GM19438 (cell line): ENCODE data around the gene U2AF2.

Experiments used
- ATAC-seq: cut with Tn5 transposase; IDR thresholded peaks from one replicate; pipeline ENCODE4 v1.9.1; 2021; ENCODE audit warnings: low read depth; ENCODE audit not compliant: unreplicated experiment

Gene U2AF2

DNA sequence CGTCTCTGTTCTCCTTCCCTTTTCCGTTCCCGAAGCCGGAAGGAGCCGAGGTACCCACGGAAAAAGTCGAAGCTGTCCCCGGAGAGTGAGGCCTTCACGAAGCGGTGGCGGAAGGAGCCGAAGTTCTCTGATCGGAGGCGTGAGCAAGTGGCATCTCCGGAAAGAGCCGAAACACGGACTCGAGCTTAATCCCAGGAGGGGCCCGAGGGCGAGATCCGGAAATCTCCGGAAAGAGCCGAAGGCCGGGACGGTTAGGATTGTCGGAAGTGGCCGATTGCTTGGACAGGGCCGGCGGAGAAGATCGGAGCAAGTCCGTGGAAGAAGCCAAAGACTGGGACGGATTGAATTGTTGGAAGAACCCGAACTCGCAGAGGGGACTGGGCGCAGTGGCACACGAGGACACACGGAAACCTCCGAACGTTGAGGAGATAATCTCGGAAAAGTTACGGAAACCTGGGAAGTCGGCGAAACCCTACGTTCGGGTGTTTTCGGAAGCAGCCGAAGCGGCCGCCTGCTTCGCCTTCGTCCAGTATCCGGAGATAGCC lies 440 bp upstream of the U2AF2 start:
- peak; percentile 51 for ATAC-seq

- ATAC-seq = no peak
Observed at GRCh38 chr19:55655648-55656040, 809 bp downstream of the U2AF2 start.

DNA sequence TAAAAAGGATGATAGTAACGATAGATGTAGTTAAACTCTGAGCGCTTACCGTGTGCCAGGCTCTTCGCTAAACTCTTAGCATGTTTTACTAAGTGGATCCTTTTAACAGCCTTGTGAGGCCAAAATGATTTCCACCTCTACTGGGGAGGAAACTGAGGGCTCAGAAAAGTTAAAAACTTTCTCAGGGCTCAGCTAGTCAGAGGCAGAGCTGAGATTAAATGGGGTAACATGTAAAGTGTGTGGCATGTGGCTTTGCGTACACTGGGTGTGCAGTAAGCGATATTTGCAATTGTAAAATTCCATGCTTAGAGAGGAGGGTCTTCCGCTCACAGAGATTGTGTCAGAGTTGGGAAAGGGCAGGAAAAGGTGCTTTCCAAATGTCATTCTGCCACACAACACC lies 1.7 kb downstream of the U2AF2 start:
- no peak for ATAC-seq

GRCh38 chr19:55656988-55657747 lies 2.3 kb downstream of the U2AF2 start:
- ATAC-seq = no peak

DNA sequence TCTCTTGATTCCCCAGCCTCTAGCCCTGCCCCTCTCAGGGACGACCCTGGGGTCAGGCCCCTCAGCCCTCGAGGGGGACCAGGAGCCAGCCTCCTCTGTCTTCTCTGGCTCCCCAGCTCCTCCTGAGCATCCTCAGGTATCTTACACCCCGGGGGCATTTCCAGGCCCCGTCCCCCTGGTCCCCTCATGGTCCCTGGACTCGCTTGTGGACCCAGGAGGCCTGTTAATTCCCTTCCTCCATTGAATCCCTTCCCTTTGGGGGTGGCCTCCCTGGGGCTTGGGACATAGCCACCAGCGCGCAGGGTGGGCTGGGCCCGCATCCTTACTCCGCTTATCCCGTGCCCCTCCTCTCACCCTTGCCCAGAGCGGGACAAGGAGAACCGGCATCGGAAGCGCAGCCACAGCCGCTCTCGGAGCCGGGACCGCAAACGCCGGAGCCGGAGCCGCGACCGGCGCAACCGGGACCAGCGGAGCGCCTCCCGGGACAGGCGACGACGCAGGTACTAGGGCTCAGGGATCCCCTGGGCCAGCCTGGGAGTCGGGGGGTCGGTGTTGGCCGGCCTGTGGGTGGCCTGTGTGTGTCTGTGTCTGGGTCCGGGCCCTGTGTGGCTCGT lies 4.1 kb downstream of the U2AF2 start:
- ATAC-seq = no peak

DNA sequence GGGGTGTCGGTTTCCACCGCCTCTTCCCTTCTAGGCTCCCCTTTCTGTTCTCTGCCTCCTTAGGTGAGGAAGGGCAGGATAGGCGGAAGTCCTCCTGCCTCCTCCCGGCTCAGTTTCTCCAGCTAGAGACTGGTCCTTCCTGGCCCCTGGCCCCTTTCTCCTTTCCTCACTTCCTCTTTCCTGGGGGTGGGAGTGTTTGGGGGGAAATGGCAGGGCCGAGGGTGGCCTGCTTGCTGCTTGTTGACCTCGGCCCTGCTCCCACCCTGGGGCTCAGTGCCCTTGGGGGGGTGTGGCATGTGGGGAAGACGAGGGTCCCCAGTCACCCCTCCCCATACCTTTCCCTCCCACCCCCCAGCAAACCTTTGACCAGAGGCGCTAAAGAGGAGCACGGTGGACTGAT lies 5.0 kb downstream of the U2AF2 start:
- no peak for ATAC-seq

DNA sequence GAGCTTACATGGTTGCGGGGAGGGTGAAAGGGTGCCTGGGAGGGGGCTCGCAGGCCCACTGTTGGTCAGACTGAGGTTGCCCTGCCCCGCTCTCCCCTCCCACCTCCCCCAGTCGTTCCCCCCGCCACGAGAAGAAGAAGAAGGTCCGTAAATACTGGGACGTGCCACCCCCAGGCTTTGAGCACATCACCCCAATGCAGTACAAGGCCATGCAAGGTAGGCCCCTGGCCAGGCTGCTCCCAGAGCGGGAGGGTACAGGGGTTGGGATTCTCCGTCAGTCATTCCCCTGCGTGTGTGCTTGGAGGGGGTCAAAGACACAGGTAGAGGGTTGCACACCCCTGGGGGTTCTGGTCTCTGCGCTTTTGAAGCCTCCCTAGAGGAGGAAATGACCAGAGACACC lies 5.6 kb downstream of the U2AF2 start:
- ATAC-seq = no peak

DNA sequence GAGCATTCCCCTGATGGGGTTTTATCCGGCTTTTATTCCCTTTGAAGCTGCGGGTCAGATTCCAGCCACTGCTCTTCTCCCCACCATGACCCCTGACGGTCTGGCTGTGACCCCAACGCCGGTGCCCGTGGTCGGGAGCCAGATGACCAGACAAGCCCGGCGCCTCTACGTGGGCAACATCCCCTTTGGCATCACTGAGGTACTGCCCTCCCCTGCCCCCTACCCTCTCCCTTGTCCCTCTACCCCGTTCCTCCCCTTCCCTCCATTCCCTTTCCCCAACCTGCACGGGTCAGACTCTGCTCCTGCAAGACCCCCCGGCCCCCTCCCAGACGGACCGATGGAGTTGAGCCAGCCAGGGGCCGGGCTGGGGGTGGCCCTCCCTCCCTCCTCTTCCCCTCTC lies 6.2 kb downstream of the U2AF2 start:
- no peak for ATAC-seq

- no peak for ATAC-seq
Observed at GRCh38 chr19:55661826-55662225, 7.0 kb downstream of the U2AF2 start.

- no peak for ATAC-seq
Observed at GRCh38 chr19:55663846-55664536, 9.2 kb downstream of the U2AF2 start.

DNA sequence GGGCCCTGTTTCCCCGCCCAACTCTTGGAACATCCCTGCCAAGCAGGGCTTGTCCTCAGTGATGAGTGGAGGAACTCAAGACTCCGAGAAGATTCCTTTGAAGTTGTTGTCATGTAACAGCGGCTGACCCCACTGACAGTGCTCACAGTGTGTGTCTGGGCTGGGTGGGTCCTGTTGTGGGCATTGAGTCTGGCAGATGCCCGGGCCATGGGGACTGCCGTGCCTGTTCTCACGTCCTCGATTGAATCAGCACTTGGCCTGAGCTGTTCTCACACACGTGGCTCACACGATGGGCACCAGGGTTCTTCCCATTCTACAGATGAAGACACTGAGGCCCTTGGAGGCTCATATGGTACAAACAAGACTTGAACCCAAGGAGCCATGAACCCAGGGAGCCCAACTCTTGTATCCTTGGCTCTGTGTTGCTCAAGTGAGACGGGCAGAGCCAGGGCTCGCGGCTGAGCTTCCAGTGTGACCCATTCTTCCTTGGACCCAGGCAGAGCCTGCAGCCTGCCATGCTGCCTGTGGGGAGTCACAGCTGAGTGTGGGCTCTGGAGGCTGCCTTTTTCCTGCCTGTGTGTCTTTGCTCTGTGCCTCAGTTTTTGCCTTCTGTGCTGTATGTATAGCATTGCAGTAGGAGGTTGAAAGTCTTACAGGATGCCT lies 11.6 kb downstream of the U2AF2 start:
- ATAC-seq = no peak

DNA sequence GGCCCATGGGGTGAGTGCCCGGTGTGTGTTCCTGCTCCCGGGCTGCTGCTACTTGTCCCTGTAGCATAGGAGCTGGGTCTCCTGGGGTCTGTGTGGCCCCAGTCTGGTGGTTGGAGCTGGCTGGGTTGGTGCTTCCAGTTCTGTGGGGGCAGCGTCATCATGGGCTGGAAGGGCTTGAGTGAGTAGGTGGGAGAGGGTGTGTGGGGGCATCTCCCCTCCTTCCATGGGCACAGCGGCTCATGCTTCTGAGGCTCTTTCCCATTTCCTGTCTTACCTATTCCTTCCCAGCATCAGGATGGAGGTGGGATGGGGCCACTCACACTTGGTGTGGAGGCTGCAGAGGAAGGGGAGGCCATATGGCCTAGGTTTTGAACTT lies 12.2 kb downstream of the U2AF2 start:
- no peak for ATAC-seq

GRCh38 chr19:55667511-55667910 lies 12.7 kb downstream of the U2AF2 start:
- no peak for ATAC-seq

- ATAC-seq = no peak
Observed at GRCh38 chr19:55667958-55668357, 13.1 kb downstream of the U2AF2 start.

- no peak for ATAC-seq
Observed at GRCh38 chr19:55668603-55669348, 13.9 kb downstream of the U2AF2 start.

- ATAC-seq = no peak
Observed at GRCh38 chr19:55669418-55670279, 14.8 kb downstream of the U2AF2 start.

- ATAC-seq = no peak
Observed at GRCh38 chr19:55670280-55671053, 15.6 kb downstream of the U2AF2 start.

DNA sequence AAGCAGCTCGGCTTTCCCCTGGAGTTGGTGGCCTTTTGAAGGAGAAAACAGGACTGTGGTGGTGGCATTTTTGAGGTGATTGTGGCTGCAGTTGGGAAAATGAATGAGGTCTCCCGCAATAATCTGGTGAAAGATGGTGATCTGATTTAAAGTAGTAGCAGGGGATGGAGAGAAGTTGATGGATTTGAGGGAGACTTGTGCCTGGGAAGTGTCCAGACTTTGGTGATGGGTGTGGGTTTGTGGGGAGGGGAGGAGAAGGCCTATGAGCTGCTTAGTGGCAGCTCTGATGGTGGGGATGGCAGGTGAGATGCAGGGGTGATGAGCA lies 16.2 kb downstream of the U2AF2 start:
- ATAC-seq = no peak

DNA sequence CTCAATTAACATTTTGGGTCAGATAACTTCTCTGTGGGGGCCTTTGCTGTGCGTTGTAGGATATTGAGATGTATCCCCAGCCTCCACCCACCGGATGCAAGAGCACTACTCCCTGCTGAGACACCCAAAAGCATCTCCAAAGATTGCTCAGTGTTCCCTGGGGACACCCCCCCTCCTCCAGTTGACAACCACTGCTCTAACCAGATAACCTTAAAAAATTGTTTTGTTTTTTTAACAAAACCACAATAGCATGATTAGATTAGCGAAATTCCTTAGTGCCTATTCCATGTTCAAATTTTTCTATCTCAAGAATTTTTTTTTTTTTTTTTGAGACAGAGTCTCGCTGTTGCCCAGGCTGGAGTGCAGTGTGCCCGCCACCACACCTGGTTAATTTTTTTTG lies 17.6 kb downstream of the U2AF2 start:
- ATAC-seq = no peak
